Prostate gland (tissue), 2 donors: ENCODE results near the gene BEAN1.

Experiments used
- POLR2A ChIP-seq: fragments of 450-650 bp; IDR thresholded peaks from one replicate; pipeline ENCODE4 v1.6.1; 2016; ENCODE audit warnings: antibody characterized with exemption, mild to moderate bottlenecking
- TF ChIP-seq, protein P1 (sequence below), 4 experiments: fragments of 200-600 bp in 2 of 4; fragments of 450-650 bp in 2 of 4; sonication (generic) in 2 of 4; IDR thresholded peaks; 1 replicate in 3 of 4; 2 replicates in 1 of 4; pipeline ENCODE4 v1.5.1; 2016 to 2019; ENCODE audit warnings: antibody characterized with exemption in 4 of 4, mild to moderate bottlenecking in 2 of 4, moderate library complexity in 2 of 4

DNA sequence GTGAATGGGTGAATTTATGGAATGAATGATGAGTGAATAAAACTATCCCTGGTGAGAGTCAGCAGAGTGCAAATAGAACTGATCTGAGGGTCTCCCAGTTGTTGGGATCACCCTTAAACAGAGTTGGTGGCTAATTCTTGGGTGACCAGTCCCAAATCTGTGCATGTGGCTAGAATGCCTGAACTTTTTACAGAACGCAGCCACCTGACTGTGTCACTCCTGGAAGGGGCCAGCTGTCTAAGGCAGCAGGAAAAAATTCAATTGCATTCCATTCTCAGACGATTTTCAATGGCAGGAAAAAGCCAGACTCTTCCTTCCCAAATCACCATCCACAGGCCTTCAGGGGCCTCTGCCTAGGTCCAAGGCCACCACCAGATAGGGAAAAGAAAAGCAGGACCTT lies 43.5 kb downstream of the BEAN1 start:
- TF ChIP-seq, protein P1, sequence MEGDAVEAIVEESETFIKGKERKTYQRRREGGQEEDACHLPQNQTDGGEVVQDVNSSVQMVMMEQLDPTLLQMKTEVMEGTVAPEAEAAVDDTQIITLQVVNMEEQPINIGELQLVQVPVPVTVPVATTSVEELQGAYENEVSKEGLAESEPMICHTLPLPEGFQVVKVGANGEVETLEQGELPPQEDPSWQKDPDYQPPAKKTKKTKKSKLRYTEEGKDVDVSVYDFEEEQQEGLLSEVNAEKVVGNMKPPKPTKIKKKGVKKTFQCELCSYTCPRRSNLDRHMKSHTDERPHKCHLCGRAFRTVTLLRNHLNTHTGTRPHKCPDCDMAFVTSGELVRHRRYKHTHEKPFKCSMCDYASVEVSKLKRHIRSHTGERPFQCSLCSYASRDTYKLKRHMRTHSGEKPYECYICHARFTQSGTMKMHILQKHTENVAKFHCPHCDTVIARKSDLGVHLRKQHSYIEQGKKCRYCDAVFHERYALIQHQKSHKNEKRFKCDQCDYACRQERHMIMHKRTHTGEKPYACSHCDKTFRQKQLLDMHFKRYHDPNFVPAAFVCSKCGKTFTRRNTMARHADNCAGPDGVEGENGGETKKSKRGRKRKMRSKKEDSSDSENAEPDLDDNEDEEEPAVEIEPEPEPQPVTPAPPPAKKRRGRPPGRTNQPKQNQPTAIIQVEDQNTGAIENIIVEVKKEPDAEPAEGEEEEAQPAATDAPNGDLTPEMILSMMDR (IDR thresholded peaks at IDR 0.05) = no peak
- no peak for TF ChIP-seq POLR2A
